SU-DHL-6 (cell line): Measurements from ENCODE around the gene TNIP1.

ENCODE experiments used
- H2AFZ ChIP-seq: fragments of 200-600 bp; sonication (generic); 2 replicates; pipeline ENCODE4 v1.6.1; 2014; ENCODE audit warnings: low read depth, mild to moderate bottlenecking, moderate library complexity, mixed read lengths, antibody characterized with exemption, low read length; ENCODE audit not compliant: severe bottlenecking
- H3F3A ChIP-seq: fragments of 200-600 bp; shearing (Covaris generic); 2 replicates; pipeline ENCODE4 v1.6.0; 2016; ENCODE audit warnings: antibody characterized with exemption, mild to moderate bottlenecking; ENCODE audit not compliant: insufficient read depth
- H3K27ac ChIP-seq: fragments of 200-600 bp; sonication (generic); 2 replicates; pipeline ENCODE4 v1.5.1; 2016; ENCODE audit warnings: low read depth, mild to moderate bottlenecking, low read length, moderate library complexity, mixed read lengths
- H3K27me3 ChIP-seq: fragments of 200-600 bp; sonication (generic), shearing (Covaris generic); 2 replicates; pipeline ENCODE4 v1.6.0; 2014; ENCODE audit warnings: mild to moderate bottlenecking, low read length
- H3K36me3 ChIP-seq: fragments of 200-600 bp; sonication (generic); 2 replicates; pipeline ENCODE4 v1.6.1; 2014; ENCODE audit warnings: mild to moderate bottlenecking, low read length, mixed read lengths
- H3K4me2 ChIP-seq: fragments of 300-600, 200-600 bp; shearing (Covaris generic), sonication (generic); 2 replicates; pipeline ENCODE4 v1.6.0; 2014; ENCODE audit warnings: low read length, low read depth, mild to moderate bottlenecking; ENCODE audit not compliant: poor library complexity, severe bottlenecking
- H3K4me3 ChIP-seq: fragments of 200-600 bp; sonication (generic); 2 replicates; pipeline ENCODE4 v1.5.1; 2014; ENCODE audit warnings: antibody characterized with exemption, low read length, mild to moderate bottlenecking, mixed read lengths; ENCODE audit not compliant: insufficient read depth, poor library complexity, severe bottlenecking
- H3K79me2 ChIP-seq: fragments of 200-600 bp; sonication (generic); 2 replicates; pipeline ENCODE4 v1.6.1; 2014; ENCODE audit warnings: mild to moderate bottlenecking, low read length, moderate library complexity; ENCODE audit not compliant: insufficient read depth
- H3K9ac ChIP-seq: fragments of 200-600 bp; sonication (generic); 2 replicates; pipeline ENCODE4 v1.7.0; 2014; ENCODE audit warnings: mild to moderate bottlenecking, low read length
- H3K9me2 ChIP-seq: fragments of 200-600 bp; sonication (generic); replicated peaks from 2 replicates; pipeline ENCODE4 v1.6.1; 2014; ENCODE audit warnings: low read length; ENCODE audit not compliant: insufficient read depth
- H3K9me3 ChIP-seq: fragments of 200-600 bp; sonication (generic); 2 replicates; pipeline ENCODE4 v1.6.1; 2014; ENCODE audit warnings: low read length, mixed read lengths; ENCODE audit not compliant: insufficient read depth
- H4K20me1 ChIP-seq: fragments of 200-600 bp; sonication (generic); 2 replicates; pipeline ENCODE4 v1.6.1; 2014; ENCODE audit warnings: low read depth, mild to moderate bottlenecking, antibody characterized with exemption, low read length, moderate library complexity, mixed read lengths
- EZH2phosphoT487 ChIP-seq: fragments of 200-600 bp; sonication (generic), shearing (Covaris generic); conservative IDR thresholded peaks from 2 replicates; pipeline ENCODE4 v1.6.1; 2018; ENCODE audit warnings: mild to moderate bottlenecking, antibody characterized with exemption, low read length, moderate library complexity, mixed read lengths
- TF ChIP-seq, protein P1 (sequence below): fragments of 200-600 bp; sonication (generic); IDR thresholded peaks from one replicate; pipeline ENCODE4 v1.5.1; 2017; ENCODE audit warnings: antibody characterized with exemption, mild to moderate bottlenecking, low read length, moderate library complexity; ENCODE audit not compliant: insufficient read depth, poor library complexity, severe bottlenecking

Gene TNIP1

DNA sequence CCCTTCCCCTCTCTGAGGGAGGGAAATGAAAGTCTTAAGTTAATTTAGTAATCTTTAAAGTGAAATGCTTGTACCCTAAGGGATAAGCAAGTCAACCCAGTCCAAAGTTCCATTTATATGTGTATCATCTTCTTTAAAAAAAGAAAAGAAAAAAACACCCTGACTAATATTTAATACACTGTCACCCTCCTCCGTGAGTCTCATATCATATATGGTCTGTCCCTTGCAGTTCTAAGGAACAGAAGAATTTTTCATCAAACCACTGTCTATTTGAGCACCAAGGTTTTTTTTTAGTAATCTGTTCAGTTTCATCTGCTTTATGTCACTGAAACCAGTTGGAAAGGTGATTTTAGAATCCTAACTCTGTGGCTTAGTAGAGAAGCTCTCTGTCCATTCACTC lies 15.2 kb downstream of the TNIP1 start:
- Histone ChIP-seq H3K9ac (no peak overlapping the region), H3K4me3 (no peak overlapping the region), H3K9me3 (no peaks in the 10 kb centered on the region), H3K9me2 (no peaks in the 10 kb centered on the region), H2AFZ (no peak overlapping the region), H3K4me2 (no peak overlapping the region), H3F3A (peaks cover 8% of the 10 kb centered on the region; the same call in 1 of the 2 replicates), H3K27ac (no peak overlapping the region), H3K27me3 (no peaks in the 10 kb centered on the region), H4K20me1 (no peaks in the 10 kb centered on the region), H3K36me3 (no peaks in the 10 kb centered on the region), H3K79me2 (peaks cover 60% of the 10 kb centered on the region)
- TF ChIP-seq, protein P1, sequence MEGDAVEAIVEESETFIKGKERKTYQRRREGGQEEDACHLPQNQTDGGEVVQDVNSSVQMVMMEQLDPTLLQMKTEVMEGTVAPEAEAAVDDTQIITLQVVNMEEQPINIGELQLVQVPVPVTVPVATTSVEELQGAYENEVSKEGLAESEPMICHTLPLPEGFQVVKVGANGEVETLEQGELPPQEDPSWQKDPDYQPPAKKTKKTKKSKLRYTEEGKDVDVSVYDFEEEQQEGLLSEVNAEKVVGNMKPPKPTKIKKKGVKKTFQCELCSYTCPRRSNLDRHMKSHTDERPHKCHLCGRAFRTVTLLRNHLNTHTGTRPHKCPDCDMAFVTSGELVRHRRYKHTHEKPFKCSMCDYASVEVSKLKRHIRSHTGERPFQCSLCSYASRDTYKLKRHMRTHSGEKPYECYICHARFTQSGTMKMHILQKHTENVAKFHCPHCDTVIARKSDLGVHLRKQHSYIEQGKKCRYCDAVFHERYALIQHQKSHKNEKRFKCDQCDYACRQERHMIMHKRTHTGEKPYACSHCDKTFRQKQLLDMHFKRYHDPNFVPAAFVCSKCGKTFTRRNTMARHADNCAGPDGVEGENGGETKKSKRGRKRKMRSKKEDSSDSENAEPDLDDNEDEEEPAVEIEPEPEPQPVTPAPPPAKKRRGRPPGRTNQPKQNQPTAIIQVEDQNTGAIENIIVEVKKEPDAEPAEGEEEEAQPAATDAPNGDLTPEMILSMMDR = no peak
- TF ChIP-seq EZH2phosphoT487 = no peak

DNA sequence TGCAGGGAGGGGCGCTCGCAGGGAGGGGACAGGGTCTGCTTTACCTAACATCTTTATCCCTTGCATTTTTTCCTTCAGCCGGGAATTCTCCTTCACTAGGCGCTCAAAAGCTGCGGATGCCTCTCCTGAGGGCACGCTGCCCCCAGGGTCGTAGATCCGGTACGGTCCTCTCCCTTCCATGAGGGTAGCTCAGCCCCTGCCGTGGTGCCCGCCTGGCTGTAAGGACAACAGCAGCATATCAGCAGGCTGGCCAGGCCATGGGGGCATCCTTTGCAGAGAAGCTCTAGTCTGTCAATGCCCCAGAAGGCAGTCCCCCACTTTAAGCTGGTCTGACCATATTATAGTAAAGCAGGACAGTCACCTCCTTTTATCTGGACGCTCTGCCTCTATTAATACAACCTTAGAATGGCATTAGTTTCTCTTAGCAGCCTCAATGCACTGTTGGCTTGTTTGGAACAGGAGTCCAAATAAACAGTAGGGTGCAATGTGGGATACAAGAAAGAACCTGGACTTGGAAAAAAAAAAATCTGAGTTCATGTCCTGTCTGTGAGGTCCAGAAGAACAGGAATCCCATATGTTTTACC lies 15.8 kb downstream of the TNIP1 start:
- Histone ChIP-seq H3K9me3 (no peaks in the 10 kb centered on the region), H3K27me3 (no peaks in the 10 kb centered on the region), H3K36me3 (no peaks in the 10 kb centered on the region), H4K20me1 (no peaks in the 10 kb centered on the region), H3K27ac (no peak overlapping the region), H3K9me2 (no peaks in the 10 kb centered on the region), H3K4me2 (no peak overlapping the region), H3K9ac (no peak overlapping the region), H3F3A (peaks cover 9% of the 10 kb centered on the region), H3K79me2 (peaks cover 54% of the 10 kb centered on the region), H2AFZ (no peak overlapping the region), H3K4me3 (no peak overlapping the region)
- TF ChIP-seq, protein P1 = no peak
- no peak for TF ChIP-seq EZH2phosphoT487

DNA sequence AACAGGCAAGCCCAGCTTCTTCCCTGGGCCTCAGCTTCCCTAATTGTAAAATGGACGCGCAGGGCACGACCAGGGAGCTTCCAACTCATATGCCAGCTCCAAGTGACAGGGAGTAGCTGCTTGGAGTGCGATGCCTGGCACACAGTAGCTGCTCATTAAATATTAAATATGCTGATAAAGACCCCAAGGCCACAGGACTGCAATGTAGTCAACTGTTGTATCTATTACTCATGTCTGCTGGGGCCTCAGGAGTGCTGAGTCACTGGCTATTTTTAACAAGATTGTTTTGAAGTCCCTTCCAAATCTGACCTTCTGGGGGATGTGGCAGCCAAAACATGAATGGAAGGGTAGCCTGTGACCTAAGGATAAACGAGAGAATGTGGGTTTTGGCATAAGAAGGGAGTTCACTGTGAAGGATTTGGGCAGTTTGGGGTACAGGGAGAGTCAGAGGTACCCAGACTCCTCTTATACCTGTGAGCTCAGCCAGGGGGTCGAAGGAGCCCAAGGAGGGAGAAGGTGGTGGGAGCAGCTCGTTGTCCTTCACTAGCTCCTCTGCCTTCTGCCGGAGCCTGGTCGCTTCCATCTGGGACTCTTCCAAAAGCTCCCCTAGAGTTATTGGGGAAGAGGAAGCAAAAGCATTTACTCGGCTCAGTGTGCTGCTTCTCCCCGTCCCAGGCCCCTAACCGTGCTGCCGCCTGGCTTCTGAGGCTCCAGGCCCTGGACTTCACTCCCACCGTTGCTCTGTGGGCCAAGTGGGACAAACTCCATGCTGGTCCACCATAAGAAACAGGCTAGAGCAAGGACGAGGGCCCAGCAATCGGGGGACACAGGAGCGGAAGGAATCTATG lies 17.5 kb downstream of the TNIP1 start:
- TF ChIP-seq, protein P1 = no peak
- TF ChIP-seq EZH2phosphoT487 = no peak
- no peak overlapping the region for H3K4me3 ChIP-seq
- no peaks in the 10 kb centered on the region for H3K9me2 ChIP-seq
- H3K9ac ChIP-seq = no peak overlapping the region
- H4K20me1 ChIP-seq = no peaks in the 10 kb centered on the region
- H3F3A ChIP-seq = peaks cover 8% of the 10 kb centered on the region
- H3K27ac ChIP-seq = no peak overlapping the region
- no peaks in the 10 kb centered on the region for H3K36me3 ChIP-seq
- no peak overlapping the region for H3K4me2 ChIP-seq
- H3K27me3 ChIP-seq = no peaks in the 10 kb centered on the region
- no peak overlapping the region for H2AFZ ChIP-seq
- peaks cover 39% of the 10 kb centered on the region for H3K79me2 ChIP-seq
- no peaks in the 10 kb centered on the region for H3K9me3 ChIP-seq
